HG02759 (cell line): ENCODE measurements around the gene RRH.
A peak's percentile ranks its signal among the peaks of the same experiment; 100 is the strongest.
"Not testable (repeated sequence)": the region's sequence is repeated elsewhere in the genome, so short reads cannot be mapped to it uniquely, and the experiment has no call there.

Source experiments
- ATAC-seq: cut with Tn5 transposase; IDR thresholded peaks from one replicate; pipeline ENCODE4 v1.9.1; 2021; ENCODE audit warnings: mild to moderate bottlenecking, moderate library complexity; ENCODE audit not compliant: unreplicated experiment

RRH gene

GRCh38 chr4:109836985-109837384, 9.2 kb downstream of the RRH start:
- no peak for ATAC-seq

DNA sequence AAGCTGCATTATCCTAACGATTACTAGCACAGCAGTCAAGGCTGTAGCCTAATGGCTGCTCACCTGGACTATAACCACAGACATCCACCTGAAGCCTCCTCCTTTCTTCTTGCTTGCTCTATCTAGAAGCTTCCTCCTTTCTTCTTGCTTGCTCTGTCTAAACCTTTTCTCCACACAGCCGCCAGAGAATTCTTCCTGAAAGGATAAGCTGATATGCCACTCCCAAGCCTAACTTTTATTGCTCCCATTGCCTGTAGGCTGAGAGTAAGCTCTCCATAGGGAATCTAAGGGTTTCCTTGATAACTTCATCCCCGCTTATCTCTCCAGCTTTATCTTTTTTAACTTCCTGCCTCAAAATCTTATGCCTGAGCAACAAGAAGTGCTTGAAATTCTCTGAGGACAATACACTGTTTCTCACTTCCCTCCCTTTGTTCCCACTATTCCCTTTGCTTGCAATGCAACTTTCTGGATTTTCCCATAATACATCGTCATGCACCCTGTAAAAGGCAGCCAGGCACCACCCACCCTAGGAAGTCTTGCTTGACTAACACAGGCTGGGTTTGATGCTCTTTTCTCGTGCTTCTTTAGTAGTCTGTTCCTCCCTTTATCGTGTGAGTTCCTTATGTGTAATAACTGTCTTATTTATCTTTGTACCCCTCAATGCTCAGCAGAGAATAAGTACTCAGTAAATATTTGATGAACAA, 18.8 kb downstream of the RRH start:
- ATAC-seq = no peak

- ATAC-seq = no peak
Measured at GRCh38 chr4:109847896-109848442, 20.2 kb downstream of the RRH start, which contains the start of gene LRIT3. Gene LRIT3, plus strand, starts transcription at chr4:109848107. Its CDS starts 95 bp downstream, at chr4:109848202.

GRCh38 chr4:109848501-109848900, 20.7 kb downstream of the RRH start:
- no peak for ATAC-seq

- no peak for ATAC-seq
Measured at GRCh38 chr4:109850601-109851000, 22.8 kb downstream of the RRH start.

DNA sequence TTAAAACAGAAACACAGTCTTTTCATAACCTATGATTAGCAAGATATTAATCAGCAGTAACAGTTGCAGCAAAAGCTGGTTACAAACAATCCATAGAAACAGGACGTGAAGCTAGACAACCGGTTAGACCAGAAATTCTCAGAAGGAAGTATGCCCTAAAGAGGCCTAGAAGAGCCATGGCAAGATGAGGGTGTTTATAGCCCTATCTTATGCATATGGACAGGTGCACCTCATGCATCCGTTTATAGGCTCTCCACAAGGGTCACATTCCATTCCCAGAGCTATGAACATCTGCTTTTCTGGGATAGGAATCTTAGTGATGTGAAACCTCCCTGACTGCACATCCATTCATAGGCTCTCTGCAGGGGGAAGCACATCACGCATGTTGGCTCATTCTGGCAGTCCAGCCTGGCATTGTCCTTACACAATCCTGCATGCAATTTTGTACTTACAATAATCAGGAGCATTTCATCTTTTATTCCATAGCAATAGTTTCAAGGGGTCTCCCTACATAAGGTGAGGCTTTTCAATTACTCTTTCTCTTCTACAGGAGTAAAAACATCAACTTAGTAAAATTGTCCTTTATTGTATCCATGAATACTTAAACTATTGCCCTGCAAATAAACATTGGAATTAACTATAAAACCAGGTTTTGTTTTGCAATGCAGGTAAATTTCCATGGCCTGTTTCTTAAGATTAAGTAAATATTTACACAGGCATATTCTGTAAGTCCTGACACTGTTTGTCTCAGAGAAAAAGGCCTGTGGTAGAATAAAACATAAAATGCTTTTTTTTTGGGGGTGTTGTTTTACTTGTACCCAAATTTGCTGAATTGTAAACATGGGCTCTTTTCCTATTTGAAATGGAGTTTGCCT, 31.9 kb downstream of the RRH start:
- not testable (repeated sequence) for ATAC-seq

DNA sequence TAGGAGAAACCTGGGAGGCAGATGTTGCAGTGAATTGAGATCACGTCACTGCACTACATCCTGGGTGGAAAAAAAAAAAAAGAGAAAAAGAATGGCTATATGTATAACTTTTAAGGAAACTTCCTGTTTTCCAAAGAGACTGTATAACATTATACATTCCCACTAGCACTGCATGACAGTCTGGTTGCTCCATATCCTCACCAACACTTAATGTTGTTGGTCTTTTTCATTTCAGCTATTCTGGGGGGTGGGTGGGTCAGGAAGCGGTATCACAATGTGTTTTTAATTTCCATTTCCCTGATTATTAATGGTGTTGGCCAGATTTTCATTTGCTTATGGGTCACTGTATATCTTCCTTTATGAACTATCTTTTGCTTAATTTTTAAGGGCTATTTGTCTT, 33.5 kb downstream of the RRH start:
- ATAC-seq = no peak

DNA sequence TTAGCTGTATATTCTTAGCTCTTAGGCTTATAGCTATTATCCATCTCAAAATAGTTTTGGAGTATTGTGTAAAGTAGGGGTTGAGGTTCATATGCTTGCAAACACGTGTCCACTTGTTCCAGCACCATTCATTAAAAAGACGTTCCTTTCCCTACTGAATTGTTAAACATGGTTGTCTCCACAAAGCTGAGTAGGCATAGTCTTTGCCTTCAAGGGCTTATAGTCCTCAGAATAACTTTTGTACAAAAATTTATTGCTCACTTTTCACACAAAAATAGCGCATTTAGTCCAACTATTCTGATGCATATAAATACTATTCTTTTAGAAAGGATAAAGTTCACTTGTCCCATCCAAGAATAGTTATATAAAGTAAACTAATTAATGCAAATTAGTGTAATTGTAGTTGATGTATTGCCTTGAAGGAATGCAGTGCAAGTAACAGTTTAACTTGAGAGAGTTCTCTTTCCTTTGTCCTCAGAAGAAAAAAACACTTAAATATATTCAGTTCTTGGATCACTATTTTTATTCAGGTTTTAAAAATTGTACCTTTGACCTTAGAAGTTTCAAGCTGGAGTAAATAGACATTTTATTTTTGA, 34.2 kb downstream of the RRH start:
- ATAC-seq = no peak

DNA sequence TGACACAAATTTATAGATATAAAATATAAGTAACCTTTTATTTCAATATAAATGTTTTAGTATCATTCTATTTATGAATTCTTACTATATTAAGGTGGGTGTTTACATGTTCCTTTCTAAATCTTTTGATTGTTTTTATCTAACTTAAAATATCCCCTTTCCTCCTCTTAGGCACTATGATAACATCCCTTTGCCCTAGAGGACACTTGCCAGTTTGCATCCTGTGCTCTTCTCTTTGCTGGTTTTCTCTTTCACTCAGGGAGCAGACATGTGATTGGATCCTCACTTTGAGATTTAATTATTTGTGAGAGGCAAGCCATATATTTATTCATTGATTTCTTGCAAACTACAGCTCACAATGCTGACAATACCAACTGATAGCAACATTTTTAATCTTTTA, 36.4 kb downstream of the RRH start:
- no peak for ATAC-seq

DNA sequence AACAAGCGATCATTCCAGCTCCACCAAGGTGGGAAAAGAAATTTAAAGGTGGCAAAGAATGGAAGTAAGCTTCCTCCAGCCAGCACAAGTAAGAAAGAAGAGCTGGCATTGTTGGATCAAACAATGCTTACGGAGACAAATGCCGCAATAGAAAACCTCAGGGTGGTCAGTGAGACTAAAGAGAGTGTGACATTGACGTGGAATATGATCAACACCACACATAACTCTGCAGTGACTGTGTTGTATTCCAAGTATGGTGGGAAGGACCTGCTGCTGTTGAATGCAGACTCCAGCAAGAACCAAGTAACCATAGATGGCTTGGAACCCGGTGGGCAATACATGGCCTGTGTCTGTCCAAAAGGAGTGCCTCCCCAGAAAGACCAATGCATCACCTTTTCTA, 42.3 kb downstream of the RRH start:
- ATAC-seq = no peak

- no peak for ATAC-seq
Measured at GRCh38 chr4:109872065-109872464, 44.3 kb downstream of the RRH start.

DNA sequence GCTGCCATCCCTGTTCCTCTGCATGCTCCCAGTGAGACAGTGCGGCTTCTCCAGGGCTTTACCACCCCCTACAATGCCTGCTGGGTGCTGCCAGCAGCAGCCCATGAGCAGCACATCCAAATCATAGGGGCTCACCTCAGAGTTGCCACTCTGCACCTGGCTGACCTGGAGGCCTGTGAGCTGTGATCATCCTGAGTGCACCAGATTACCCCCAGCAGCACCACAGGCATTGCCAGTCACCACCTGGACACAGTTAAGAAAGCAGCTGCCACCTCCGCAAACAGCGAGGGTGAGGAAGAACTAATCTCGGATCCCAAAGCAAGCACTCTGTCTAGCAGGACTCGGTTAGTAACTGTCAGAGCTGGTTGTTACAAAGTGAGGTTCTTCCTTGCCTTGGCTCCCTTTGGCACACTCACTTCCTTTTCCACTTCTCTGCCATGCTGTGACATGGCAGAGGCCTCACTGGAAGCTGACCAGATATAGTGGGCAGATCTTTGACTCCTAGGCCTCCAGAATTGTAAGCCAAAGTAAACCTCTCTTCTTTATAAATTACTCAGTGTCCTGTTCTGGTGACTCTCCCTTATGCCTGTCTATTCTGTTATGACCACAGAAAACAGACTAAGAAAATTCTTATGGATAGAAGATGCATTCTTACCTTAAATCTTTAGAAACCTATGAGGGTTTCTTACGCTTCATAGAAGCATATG, 45.3 kb downstream of the RRH start:
- no peak for ATAC-seq

- ATAC-seq = no peak
Measured at GRCh38 chr4:109873791-109874514, 46.2 kb downstream of the RRH start.

DNA sequence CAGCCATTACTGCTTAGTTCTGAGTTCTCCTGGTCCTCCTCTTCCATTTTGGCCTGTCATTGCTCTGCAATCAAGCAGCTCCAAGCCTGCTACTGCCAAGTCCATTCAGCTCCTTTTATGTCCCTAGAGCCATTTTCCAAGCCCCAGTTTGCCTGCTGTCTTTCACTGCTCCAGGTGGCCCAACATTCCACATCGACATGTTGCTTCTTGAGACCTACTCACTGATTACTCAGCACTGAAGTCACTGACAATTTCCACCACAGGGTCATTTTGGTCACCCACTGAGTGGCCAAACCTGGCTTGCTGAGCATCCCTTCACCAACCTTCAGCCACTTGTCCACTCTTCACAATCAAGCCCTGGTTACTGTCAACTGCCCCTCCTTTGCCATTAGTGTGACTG, 47.3 kb downstream of the RRH start:
- ATAC-seq = no peak

DNA sequence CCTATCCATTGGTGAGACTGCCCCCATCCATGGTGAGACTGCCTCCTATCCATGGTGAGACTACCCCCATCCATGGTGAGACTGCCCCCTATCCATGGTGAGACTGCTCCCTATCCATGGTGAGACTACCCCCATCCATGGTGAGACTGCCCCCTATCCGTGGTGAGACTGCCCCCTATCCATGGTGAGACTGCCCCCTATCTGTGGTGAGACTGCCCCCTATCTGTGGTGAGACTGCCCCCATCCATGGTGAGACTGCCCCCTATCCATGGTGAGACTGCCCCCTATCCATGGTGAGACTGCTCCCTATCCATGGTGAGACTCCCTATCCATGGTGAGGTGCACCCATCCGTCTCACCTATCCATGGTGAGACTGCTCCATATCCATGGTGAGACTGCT, 47.8 kb downstream of the RRH start:
- not testable (repeated sequence) for ATAC-seq

DNA sequence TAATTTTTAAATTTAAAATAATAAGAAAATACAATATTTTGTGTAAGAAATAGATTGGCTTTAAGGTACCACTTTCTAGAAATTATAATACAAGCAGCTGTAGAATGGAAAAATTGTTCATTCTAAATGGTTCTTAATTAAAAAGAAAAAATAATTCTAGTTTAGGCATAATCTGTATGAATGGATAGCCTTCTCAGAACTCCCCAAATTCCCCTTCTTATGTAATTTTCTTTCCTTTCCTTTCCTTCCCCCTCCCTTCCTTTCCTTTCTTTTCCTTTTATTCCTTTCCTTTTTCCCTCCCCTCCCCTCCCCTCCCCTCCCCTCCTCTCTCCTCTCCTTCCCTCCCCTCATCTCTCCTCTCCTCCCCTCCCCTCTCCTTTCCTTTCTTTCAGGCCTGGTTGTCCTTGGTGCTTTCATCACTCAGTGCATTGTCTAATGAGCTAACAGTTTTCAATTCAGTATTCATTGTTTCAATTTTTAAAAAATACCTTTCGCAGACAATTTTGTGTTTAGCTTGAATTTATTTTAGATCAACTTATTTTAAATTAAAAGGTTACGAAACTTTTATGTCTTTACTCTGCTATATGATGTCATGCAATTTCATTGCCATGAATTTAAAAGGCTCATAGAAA, 49.0 kb downstream of the RRH start:
- ATAC-seq = no peak

DNA sequence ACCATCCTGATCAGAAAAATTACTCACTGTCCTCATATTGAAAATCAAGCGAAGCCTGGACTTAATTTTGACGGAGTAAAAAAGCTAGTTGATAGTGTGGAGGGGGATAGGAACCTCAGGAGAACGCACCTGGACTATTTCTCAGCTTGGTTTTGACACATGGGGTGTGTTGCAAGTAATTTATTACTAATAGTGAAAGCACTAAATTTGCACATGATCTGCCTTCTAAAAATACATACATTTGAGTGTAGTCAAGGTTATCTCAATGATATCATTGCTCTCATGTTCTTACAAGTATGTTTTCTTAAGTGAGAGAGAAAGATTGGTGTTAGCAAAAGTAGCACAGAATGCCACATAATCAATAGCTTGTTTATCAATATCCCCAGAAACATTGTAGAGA, 49.6 kb downstream of the RRH start:
- peak; percentile 90 for ATAC-seq

DNA sequence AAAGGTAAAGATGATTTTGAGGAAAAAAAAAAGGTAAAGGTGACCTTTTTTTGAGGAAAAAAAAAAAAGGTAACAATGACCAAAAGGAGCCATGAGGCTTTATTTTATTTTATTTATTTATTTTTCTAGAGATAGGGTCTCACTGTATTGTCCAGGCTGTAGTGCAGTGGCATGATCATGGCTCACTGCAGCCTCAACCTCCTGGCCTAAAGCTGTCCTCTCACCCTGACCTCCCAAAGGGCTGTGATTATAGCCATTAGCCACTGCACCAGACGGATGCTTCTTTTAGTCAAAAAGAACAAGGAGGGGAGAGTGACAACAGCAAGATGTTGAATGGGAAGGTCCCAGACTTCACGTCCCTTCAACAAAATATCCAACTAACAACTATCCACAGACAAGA, 50.6 kb downstream of the RRH start:
- no peak for ATAC-seq

DNA sequence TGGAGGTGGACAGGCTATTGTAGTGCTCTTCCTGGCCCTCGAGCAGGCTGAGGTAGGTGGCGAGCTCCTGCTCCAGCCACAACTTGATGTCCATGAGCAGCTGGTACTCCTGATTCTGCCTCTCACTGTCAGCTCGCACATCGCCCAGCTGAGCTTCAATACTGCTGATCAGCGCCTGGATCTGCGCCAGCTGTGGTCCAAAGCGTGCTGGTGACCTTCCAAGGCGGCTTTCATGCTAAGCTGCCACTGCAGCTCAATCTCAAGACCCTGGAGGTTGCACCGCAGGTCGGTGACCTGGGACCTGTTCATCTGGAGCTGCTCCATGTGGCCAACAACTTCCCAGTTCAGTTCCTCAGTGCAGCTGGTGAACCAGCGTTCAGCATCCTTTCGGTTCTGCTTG, 51.3 kb downstream of the RRH start:
- no peak for ATAC-seq
